HepG2 (cell line): ENCODE measurements around the gene TTC31. TPM values are rescaled to one million over a fixed set of nuclear protein-coding genes. Genes with fewer than 3 reads are reported as not detected.

Source experiments
- ATAC-seq: fragments of 200-7000 bp; cut with Tn5 transposase; 3 replicates; pipeline ENCODE4 v1.9.1; 2020; ENCODE audit warnings: mild to moderate bottlenecking, moderate library complexity
- BruUV-seq: library from RNA; stranded (reverse); fragments of 400-500 nt; replicated peaks from 2 replicates; lab custom pipeline; 2021; lab: Mats Ljungman, UMichigan
- CTCF ChIA-PET: fragments of 300-600 bp; formaldehyde crosslinking; extraction: SDS; loops from one replicate; lab custom pipeline; 2021; ENCODE audit warnings: low total read pairs, inconsistent platforms, low intra/inter-chr PET ratio; lab: Yijun Ruan, JAX
- POLR2A ChIA-PET: fragments of 350-600 bp; sonication (Branson Sonifier 250); formaldehyde crosslinking; loops from one replicate; lab custom pipeline; 2020; ENCODE audit warnings: antibody characterized with exemption, inconsistent platforms; lab: Yijun Ruan, JAX
- DNase-seq: peaks from one replicate; pipeline ENCODE4 v3.0.0-alpha.2; 2015; ENCODE audit warnings: low spot score
- FAIRE-seq: peaks from 3 replicates; lab custom pipeline; 2011; peaks lifted over from hg19 to GRCh38; lab: Jason Lieb, UNC
- H2AFZ ChIP-seq: one replicate; pipeline ENCODE4 v1.6.1; 2011; ENCODE audit warnings: low read length, inconsistent platforms
- H3K27ac ChIP-seq: fragments of 300-600 bp; 3 replicates; pipeline ENCODE4 v1.8.0; 2011; ENCODE audit warnings: mixed run types, mild to moderate bottlenecking, mixed read lengths, low read length, inconsistent platforms; ENCODE audit not compliant: insufficient read depth; ENCODE audit errors: extremely low read length
- H3K27me3 ChIP-seq, 2 experiments: fragments of 200-600 bp in 1 of 2; 2 replicates in 1 of 2; 3 replicates in 1 of 2; pipeline versions ENCODE4 v1.6.0 to v1.8.0; 2011; ENCODE audit warnings: low read length in 2 of 2, mild to moderate bottlenecking in 2 of 2, moderate library complexity in 2 of 2, inconsistent platforms in 1 of 2; ENCODE audit not compliant: insufficient read depth in 2 of 2, control insufficient read depth in 1 of 2
- H3K36me3 ChIP-seq, 2 experiments: fragments of 200-600 bp in 1 of 2; replicated peaks in 1 of 2; 2 replicates in 1 of 2; 3 replicates in 1 of 2; pipeline versions ENCODE4 v1.5.1 to v1.8.0; 2011; ENCODE audit warnings: low read length in 2 of 2, inconsistent platforms in 1 of 2; ENCODE audit not compliant: insufficient read depth in 2 of 2, control insufficient read depth in 1 of 2
- H3K4me1 ChIP-seq: 2 replicates; pipeline ENCODE4 v1.5.1; 2012; ENCODE audit warnings: low read length, inconsistent platforms; ENCODE audit not compliant: insufficient read depth
- H3K4me2 ChIP-seq: 2 replicates; pipeline ENCODE4 v1.6.0; 2011; ENCODE audit warnings: low read depth, low read length, inconsistent platforms
- H3K4me3 ChIP-seq, 3 experiments: fragments of 200-600 bp in 1 of 3; sonication (generic), shearing (Covaris generic) in 1 of 3; replicated peaks in 1 of 3; 2 replicates each; pipeline ENCODE4 v1.5.1; 2011 to 2016; ENCODE audit warnings: low read length in 3 of 3, inconsistent platforms in 2 of 3, low read depth in 2 of 3, mild to moderate bottlenecking in 2 of 3, control low read depth in 1 of 3, mixed read lengths in 1 of 3; ENCODE audit not compliant: insufficient read depth in 1 of 3
- H3K79me2 ChIP-seq: one replicate; pipeline ENCODE4 v1.6.1; 2011; ENCODE audit warnings: low read length, inconsistent platforms; ENCODE audit not compliant: insufficient read depth
- H3K9ac ChIP-seq: 2 replicates; pipeline ENCODE4 v1.6.0; 2011; ENCODE audit warnings: mild to moderate bottlenecking, low read depth, low read length, inconsistent platforms; ENCODE audit not compliant: insufficient read depth
- H3K9me3 ChIP-seq: 2 replicates; pipeline ENCODE4 v1.5.1; 2012; ENCODE audit warnings: mild to moderate bottlenecking, low read length
- H4K20me1 ChIP-seq: 2 replicates; pipeline ENCODE4 v1.6.0; 2011; ENCODE audit warnings: inconsistent platforms, mild to moderate bottlenecking, low read length, moderate library complexity; ENCODE audit not compliant: insufficient read depth
- ARID4A ChIP-seq: sonication (generic); formaldehyde crosslinking; IDR thresholded peaks from 2 replicates; pipeline ENCODE4 v1.5.0; 2020; ENCODE audit warnings: mild to moderate bottlenecking, missing genetic modification reagents, borderline replicate concordance
- CHCHD3 ChIP-seq: sonication (generic); formaldehyde crosslinking; IDR thresholded peaks from 2 replicates; pipeline ENCODE4 v1.8.0; 2022; ENCODE audit warnings: mild to moderate bottlenecking, missing genetic modification reagents, moderate library complexity
- EEA1 ChIP-seq: sonication (generic); formaldehyde crosslinking; IDR thresholded peaks from 2 replicates; pipeline ENCODE4 v1.5.1; 2020; ENCODE audit warnings: mild to moderate bottlenecking, missing genetic modification reagents, borderline replicate concordance
- HNRNPLL ChIP-seq: fragments of 200-400 bp; formaldehyde crosslinking; IDR thresholded peaks from 2 replicates; pipeline ENCODE4 v1.6.1; 2017; ENCODE audit warnings: mild to moderate bottlenecking, low read depth, low read length; ENCODE audit not compliant: poor library complexity, severe bottlenecking
- NCOA5 ChIP-seq: sonication (generic); formaldehyde crosslinking; IDR thresholded peaks from 2 replicates; pipeline ENCODE4 v1.4.0; 2020; ENCODE audit warnings: missing genetic modification reagents
- NCOR1 ChIP-seq: fragments of 200-600 bp; sonication (generic); IDR thresholded peaks from 2 replicates; pipeline ENCODE4 v1.7.0; 2017; ENCODE audit warnings: antibody characterized with exemption, low read length, borderline replicate concordance
- NFAT5 ChIP-seq: sonication (generic); formaldehyde crosslinking; IDR thresholded peaks from 2 replicates; pipeline ENCODE4 v1.4.0; 2020; ENCODE audit warnings: missing genetic modification reagents
- PTBP1 ChIP-seq: fragments of 200-400 bp; formaldehyde crosslinking; IDR thresholded peaks from 2 replicates; pipeline ENCODE4 v1.6.1; 2018; ENCODE audit warnings: low read length, low read depth; ENCODE audit not compliant: poor library complexity, severe bottlenecking
- TAF1 ChIP-seq: sonication (generic); formaldehyde crosslinking; IDR thresholded peaks from 2 replicates; pipeline ENCODE4 v1.4.0; 2020; ENCODE audit warnings: missing genetic modification reagents
- U2AF2 ChIP-seq: fragments of 200-400 bp; formaldehyde crosslinking; IDR thresholded peaks from 2 replicates; pipeline ENCODE4 v1.6.1; 2017; ENCODE audit warnings: low read depth, mild to moderate bottlenecking, low read length
- ZKSCAN8 ChIP-seq: IDR thresholded peaks from 2 replicates; pipeline ENCODE4 v1.6.1; 2016; ENCODE audit warnings: borderline replicate concordance, missing genetic modification reagents, missing compliant biosample characterization
- ZNF567 ChIP-seq: sonication (generic); formaldehyde crosslinking; IDR thresholded peaks from 2 replicates; pipeline ENCODE4 v1.8.1; 2023; ENCODE audit warnings: mild to moderate bottlenecking, missing genetic modification reagents, borderline replicate concordance
- WGBS: methylation state at CpG from one replicate; pipeline ENCODE4 v1.1.6; 2017; ENCODE audit warnings: low lambda C conversion rate; 5-methylcytosine and 5-hydroxymethylcytosine counted together
- in situ Hi-C: cut with HindIII; loops from 2 replicates; pipeline ENCODE4 v1.10.0; 2017; ENCODE audit warnings: low pct_unique_long_range_greater_than_20kb; ENCODE audit not compliant: extremely low pct_ligation_motif_present
- intact Hi-C: fragments of 100-400 bp; cut with micrococcal nuclease; formaldehyde crosslinking; loops from one replicate; pipeline ENCODE4 v1.10.0; 2022; ENCODE audit not compliant: unreplicated experiment
- polyA plus RNA-seq, 8 experiments: library from polyadenylated mRNA; depleted of rRNA in 3 of 8; stranded (reverse) in 7 of 8; unstranded in 1 of 8; fragments of >200 nt; fragmentation: Illumina TruSeq in 4 of 8; extraction: Trizol in 4 of 8; gene quantifications; 2 replicates each; pipeline versions ENCODE4 v1.2.1 to v1.2.3, GENCODE V29; 2011 to 2016; ENCODE audit warnings: low read depth in 4 of 8, missing spikeins in 1 of 8, mixed read lengths in 1 of 8; ENCODE audit not compliant: insufficient read depth in 1 of 8
- total RNA-seq, 5 experiments: library from RNA; depleted of rRNA; stranded (reverse); fragments of >200 nt; fragmentation: Illumina TruSeq; extraction: Trizol; gene quantifications; 2 replicates each; pipeline ENCODE4 v1.2.3, GENCODE V29; 2016; ENCODE audit warnings: low read depth in 1 of 5

The TTC31 gene
- total and polyA plus RNA-seq, 2 of the 13 experiments (the other 11 are each of a cell fraction or from before 2014, with no cell fraction given): 28.3 to 39.5 TPM

GRCh38 chr2:74516650-74517049 is 33.8 kb downstream of the TTC31 start (continued):
- no peak for TF ChIP-seq ARID4A (CRISPR knock-in tag)
- TF ChIP-seq ZNF567 (CRISPR knock-in tag): no peak
- no peak for TF ChIP-seq EEA1

- no peaks in the 10 kb centered on the region for H3K9me3 ChIP-seq
- H3K4me2 ChIP-seq: no peak overlapping the region
- H3K4me3 ChIP-seq: no peak overlapping the region
- intact Hi-C loops (no loop called here), in situ Hi-C loops (no loop called here)
- no peaks in the 10 kb centered on the region for H4K20me1 ChIP-seq
- no peak for FAIRE-seq
- DNase-seq: no peak
- peaks cover 28 to 50% of the 10 kb centered on the region in 2 experiments for H3K36me3 ChIP-seq
- CTCF ChIA-PET: no interaction called here
- POLR2A ChIA-PET: interaction anchor here (1.5 kb wide), 1 partner anchor 9 kb away, joined by 3 read pairs; no protein-coding TSS in a partner anchor
- peaks cover 25% of the 10 kb centered on the region for H3K79me2 ChIP-seq
- no peak overlapping the region for H2AFZ ChIP-seq
- no TSS peak for BruUV-seq
- no peak overlapping the region for H3K27ac ChIP-seq
- no peak for ATAC-seq
- no peaks in the 10 kb centered on the region; a peak in 1 of 5 replicates for H3K27me3 ChIP-seq
- no CpG with 5 or more reads among the region's 3 CpGs for WGBS
- peaks cover 49% of the 10 kb centered on the region for H3K4me1 ChIP-seq
- H3K9ac ChIP-seq: no peak overlapping the region
- TF ChIP-seq NCOR1: no peak
- TF ChIP-seq U2AF2: no peak
- TF ChIP-seq HNRNPLL: no peak
- no peak for TF ChIP-seq NCOA5 (CRISPR knock-in tag)
- no peak for TF ChIP-seq CHCHD3 (CRISPR knock-in tag)
- no peak for TF ChIP-seq PTBP1
- TF ChIP-seq NFAT5 (CRISPR knock-in tag): no peak
- TF ChIP-seq ZKSCAN8 (CRISPR knock-in tag): no peak
- TF ChIP-seq TAF1 (CRISPR knock-in tag): no peak
Measured at GRCh38 chr2:74522516-74522915, 39.6 kb downstream of the TTC31 start.
